ENCODE results near the gene TPRX2.

- no peak for TF ChIP-seq CTCF (conservative IDR thresholded peaks at IDR 0.05)
- no peak for TF ChIP-seq EZH2 (IDR thresholded peaks at IDR 0.05; ENCODE audit: low read depth)
Observed at GRCh38 chr19:47839411-47839810, 19.6 kb upstream of the TPRX2 start.

Data from PC-9 (cell line).